ENCODE results near the gene UBE3D. TPM values are rescaled to one million over a fixed set of nuclear protein-coding genes. Genes with fewer than 3 reads are reported as not detected.
A peak's percentile ranks its signal among the peaks of the same experiment; 100 is the strongest.

Gene UBE3D
- total RNA-seq, 4 donors from 2014 or later = 5.3 to 12.4 (median 8.4) TPM

GRCh38 chr6:83069633-83070032 is 4.0 kb upstream of the UBE3D start:
- peak overlapping the region in 1 of 4 donors; percentile 95 for H3K27ac ChIP-seq
- intact Hi-C loops (cut with DNase I) = loop anchor here (10.0 kb wide), 1 partner anchor 125 kb away; the partner anchor contains the start of genes PGM3 and RWDD2A
- DNase-seq = no peak
- no peaks in the 10 kb centered on the region for H3K27me3 ChIP-seq
- H3K36me3 ChIP-seq = no peaks in the 10 kb centered on the region
- peaks cover 5 to 54% (median 24%) of the 10 kb centered on the region in 3 donors for H3K4me1 ChIP-seq
- H3K9me3 ChIP-seq = no peaks in the 10 kb centered on the region
- H3K4me3 ChIP-seq = no peak overlapping the region
- TF ChIP-seq, protein P1, sequence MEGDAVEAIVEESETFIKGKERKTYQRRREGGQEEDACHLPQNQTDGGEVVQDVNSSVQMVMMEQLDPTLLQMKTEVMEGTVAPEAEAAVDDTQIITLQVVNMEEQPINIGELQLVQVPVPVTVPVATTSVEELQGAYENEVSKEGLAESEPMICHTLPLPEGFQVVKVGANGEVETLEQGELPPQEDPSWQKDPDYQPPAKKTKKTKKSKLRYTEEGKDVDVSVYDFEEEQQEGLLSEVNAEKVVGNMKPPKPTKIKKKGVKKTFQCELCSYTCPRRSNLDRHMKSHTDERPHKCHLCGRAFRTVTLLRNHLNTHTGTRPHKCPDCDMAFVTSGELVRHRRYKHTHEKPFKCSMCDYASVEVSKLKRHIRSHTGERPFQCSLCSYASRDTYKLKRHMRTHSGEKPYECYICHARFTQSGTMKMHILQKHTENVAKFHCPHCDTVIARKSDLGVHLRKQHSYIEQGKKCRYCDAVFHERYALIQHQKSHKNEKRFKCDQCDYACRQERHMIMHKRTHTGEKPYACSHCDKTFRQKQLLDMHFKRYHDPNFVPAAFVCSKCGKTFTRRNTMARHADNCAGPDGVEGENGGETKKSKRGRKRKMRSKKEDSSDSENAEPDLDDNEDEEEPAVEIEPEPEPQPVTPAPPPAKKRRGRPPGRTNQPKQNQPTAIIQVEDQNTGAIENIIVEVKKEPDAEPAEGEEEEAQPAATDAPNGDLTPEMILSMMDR (IDR thresholded peaks at IDR 0.05) = no peak
- TF ChIP-seq POLR2A (IDR thresholded peaks at IDR 0.05) = no peak

DNA sequence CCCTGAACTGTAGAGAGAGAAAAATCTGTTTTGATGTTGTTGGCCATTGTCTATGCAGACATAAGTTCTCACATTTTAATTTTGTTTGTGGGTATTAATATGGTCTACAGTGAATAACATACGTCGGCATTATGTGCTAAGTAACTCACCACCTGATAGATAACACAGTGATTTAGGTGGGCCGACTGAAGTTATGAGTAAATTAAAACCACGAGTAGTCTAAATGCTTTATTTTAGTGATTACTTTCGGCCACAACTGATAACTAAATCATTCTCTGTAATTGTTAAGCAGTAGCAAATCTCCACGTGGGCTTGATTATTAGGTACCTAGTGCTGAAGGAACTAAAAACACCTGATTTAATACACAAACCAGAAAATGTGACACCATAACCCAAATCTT is 3.0 kb upstream of the UBE3D start:
- peak overlapping the region; percentile 80 to 99 (median 92) for H3K4me3 ChIP-seq
- peaks cover 5 to 62% (median 29%) of the 10 kb centered on the region in 3 donors for H3K4me1 ChIP-seq
- H3K36me3 ChIP-seq = no peaks in the 10 kb centered on the region
- DNase-seq = no peak
- peak overlapping the region; percentile 95 to 97 (median 96) for H3K27ac ChIP-seq
- no peak for TF ChIP-seq POLR2A (IDR thresholded peaks at IDR 0.05)
- TF ChIP-seq, protein P1 (IDR thresholded peaks at IDR 0.05) = no peak
- H3K27me3 ChIP-seq = no peaks in the 10 kb centered on the region
- H3K9me3 ChIP-seq = no peaks in the 10 kb centered on the region
- WGBS, 2 donors = 33 to 34% methylated on average over 6 of the region's 6 CpGs
- intact Hi-C loops (cut with DNase I) = loop anchor here (10.0 kb wide), 1 partner anchor 126 kb away; the partner anchor contains the start of genes PGM3 and RWDD2A

DNA sequence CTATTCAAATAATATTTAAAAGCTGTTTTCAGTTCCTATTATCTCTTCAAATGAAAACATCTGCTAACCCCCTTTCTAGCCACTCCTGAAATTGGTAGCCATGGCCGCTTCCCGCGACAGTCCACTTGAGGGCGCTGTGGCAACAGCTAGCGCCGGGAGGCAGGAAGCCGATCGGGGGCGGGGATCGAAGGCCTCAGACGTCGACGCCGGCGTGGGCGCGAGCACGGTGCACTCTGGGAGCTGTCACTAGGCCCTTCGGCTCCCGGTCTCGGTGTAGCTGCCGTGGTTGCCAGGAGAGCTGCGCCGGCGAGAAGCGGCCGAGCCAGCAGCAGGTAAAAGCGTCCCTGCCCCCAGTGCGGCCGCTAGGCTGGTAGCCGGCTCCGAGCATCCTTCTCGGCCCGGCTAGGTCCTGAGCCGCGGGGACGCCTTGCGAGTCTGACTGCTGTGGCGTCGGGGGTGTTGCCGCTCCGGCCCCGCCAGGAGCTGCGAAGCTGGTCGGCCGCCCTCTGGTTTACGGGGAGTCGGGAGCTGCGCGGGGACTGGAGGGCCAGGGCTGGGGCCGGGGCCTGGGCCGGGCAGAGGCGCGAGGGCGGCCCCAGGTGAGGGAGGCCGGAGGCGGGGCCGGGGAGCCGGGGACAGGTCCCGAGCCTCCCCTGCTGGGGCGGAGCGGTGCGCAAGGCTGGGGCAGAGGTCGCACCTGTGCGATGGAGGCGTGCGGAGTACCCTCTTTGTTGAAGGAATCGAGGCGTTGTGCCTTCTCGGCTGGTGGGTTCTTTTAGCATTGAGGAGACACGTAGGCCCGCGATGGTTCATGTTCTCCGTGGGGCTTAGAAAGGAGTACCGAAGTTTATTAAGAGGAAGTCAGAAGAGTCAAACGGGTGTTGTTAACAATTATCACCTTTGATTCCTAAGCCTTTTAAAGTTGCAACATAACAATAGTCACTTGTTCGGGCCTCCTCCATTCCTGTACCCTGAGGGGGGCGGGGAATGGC is 2.1 kb upstream of the UBE3D start, which contains the start of gene DOP1A:
DOP1A (plus strand) TSS at position 224 of the 992 bp plus-strand sequence. CDS start 29,307 bp downstream, outside the sequence.
- 1 to 5% methylated on average over 4 to 27 of the region's 78 CpGs for WGBS, 2 donors
- Histone ChIP-seq H3K4me3 (peak within 1 kb of the TSS; percentile 80 to 99 (median 92)), H3K27me3 (no peaks in the 10 kb centered on the region), H3K36me3 (no peaks in the 10 kb centered on the region), H3K9me3 (no peaks in the 10 kb centered on the region), H3K4me1 (peaks cover 5 to 62% (median 29%) of the 10 kb centered on the region in 3 donors), H3K27ac (peak within 1 kb of the TSS; percentile 95 to 97 (median 96))
- DNase-seq = peak; percentile 70
- TF ChIP-seq, protein P1 (IDR thresholded peaks at IDR 0.05) = peak; percentile 91 to 99 (median 96)
- TF ChIP-seq POLR2A (IDR thresholded peaks at IDR 0.05) = peak in 3 of 4 donors; percentile 27 to 69 (median 53)
- intact Hi-C loops (cut with DNase I) = loop anchor here (10.0 kb wide), 1 partner anchor 127 kb away; the partner anchor contains the start of genes PGM3 and RWDD2A

GRCh38 chr6:83062225-83062624 is 3.4 kb downstream of the UBE3D start:
- 100% methylated on average over 1 of the region's 1 CpG for WGBS, 2 donors
- Histone ChIP-seq H3K36me3 (peaks cover 0 to under 1% (median 0%) of the 10 kb centered on the region in 3 donors), H3K27ac (no peak overlapping the region), H3K9me3 (no peaks in the 10 kb centered on the region), H3K27me3 (no peaks in the 10 kb centered on the region), H3K4me1 (peaks cover 0 to 19% (median 10%) of the 10 kb centered on the region in 3 donors), H3K4me3 (no peak overlapping the region)
- TF ChIP-seq, protein P1 (IDR thresholded peaks at IDR 0.05) = no peak
- intact Hi-C loops (cut with DNase I) = loop anchor here (10.0 kb wide), 1 partner anchor 133 kb away; the partner anchor contains the start of genes PGM3 and RWDD2A
- no peak for DNase-seq
